Keratinocyte (primary cell): Measurements from ENCODE around the gene BEX2. TPM values are rescaled to one million over a fixed set of nuclear protein-coding genes. Genes with fewer than 3 reads are reported as not detected.

Experiments used
- DNase-seq: peaks from one replicate; pipeline ENCODE4 v3.0.0-alpha.2; 2011; ENCODE audit warnings: low read depth, missing footprints, low spot score
- FAIRE-seq: peaks from 2 replicates; lab custom pipeline; 2011; peaks lifted over from hg19 to GRCh38; lab: Jason Lieb, UNC
- H2AFZ ChIP-seq: 2 replicates; pipeline ENCODE4 v1.6.0; 2012; ENCODE audit warnings: low read length, control low read depth, inconsistent platforms; ENCODE audit not compliant: control insufficient read depth
- H3K27ac ChIP-seq: 2 replicates; pipeline ENCODE4 v1.5.1; 2011; ENCODE audit warnings: low read length; ENCODE audit not compliant: control insufficient read depth, insufficient read depth
- H3K27me3 ChIP-seq: 3 replicates; pipeline ENCODE4 v1.6.0; 2011; ENCODE audit warnings: low read length; ENCODE audit not compliant: control insufficient read depth, insufficient read depth; ENCODE audit errors: extremely low read depth
- H3K36me3 ChIP-seq, 2 experiments: 2 replicates in 1 of 2; 3 replicates in 1 of 2; pipeline ENCODE4 v1.5.1; 2011; ENCODE audit warnings: low read length in 2 of 2, mild to moderate bottlenecking in 1 of 2; ENCODE audit not compliant: control insufficient read depth in 2 of 2, insufficient read depth in 2 of 2; ENCODE audit errors: extremely low read depth in 1 of 2
- H3K4me1 ChIP-seq: 3 replicates; pipeline ENCODE4 v1.5.1; 2011; ENCODE audit warnings: low read length; ENCODE audit not compliant: control insufficient read depth, insufficient read depth; ENCODE audit errors: extremely low read depth
- H3K4me2 ChIP-seq: 3 replicates; pipeline ENCODE4 v1.6.0; 2011; ENCODE audit warnings: low read depth, low read length; ENCODE audit not compliant: control insufficient read depth, insufficient read depth; ENCODE audit errors: extremely low read depth
- H3K4me3 ChIP-seq, 3 experiments: fragments of 200-600 bp in 1 of 3; sonication (generic) in 1 of 3; 2 replicates in 2 of 3; 3 replicates in 1 of 3; pipeline ENCODE4 v1.5.1; 2011 to 2016; ENCODE audit warnings: low read length in 3 of 3, mild to moderate bottlenecking in 3 of 3, control low read depth in 2 of 3, inconsistent platforms in 1 of 3, low read depth in 1 of 3, mixed read lengths in 1 of 3, mixed run types in 1 of 3, moderate library complexity in 1 of 3; ENCODE audit not compliant: control insufficient read depth in 2 of 3, insufficient read depth in 2 of 3; ENCODE audit errors: extremely low read depth in 1 of 3
- H3K79me2 ChIP-seq: 2 replicates; pipeline ENCODE4 v1.6.0; 2012; ENCODE audit warnings: low read length; ENCODE audit not compliant: control insufficient read depth, insufficient read depth
- H3K9ac ChIP-seq: 3 replicates; pipeline ENCODE4 v1.6.0; 2011; ENCODE audit warnings: low read length; ENCODE audit not compliant: control insufficient read depth, insufficient read depth; ENCODE audit errors: extremely low read depth
- H3K9me1 ChIP-seq: 3 replicates; pipeline ENCODE4 v1.6.0; 2011; ENCODE audit warnings: low read length; ENCODE audit not compliant: control insufficient read depth, insufficient read depth; ENCODE audit errors: extremely low read depth
- H3K9me3 ChIP-seq: 2 replicates; pipeline ENCODE4 v1.5.1; 2012; ENCODE audit warnings: low read depth, low read length; ENCODE audit not compliant: control insufficient read depth
- H4K20me1 ChIP-seq: 3 replicates; pipeline ENCODE4 v1.6.0; 2011; ENCODE audit warnings: low read length; ENCODE audit not compliant: control insufficient read depth, insufficient read depth; ENCODE audit errors: extremely low read depth
- CTCF ChIP-seq, 3 experiments: IDR thresholded peaks in 1 of 3; conservative IDR thresholded peaks in 1 of 3; optimal IDR thresholded peaks in 1 of 3; 2 replicates in 2 of 3; 3 replicates in 1 of 3; pipeline versions ENCODE3 to v1.5.1; 2011; ENCODE audit warnings: low read length in 3 of 3, mild to moderate bottlenecking in 3 of 3, moderate library complexity in 2 of 3, control low read depth in 1 of 3, inconsistent platforms in 1 of 3; ENCODE audit not compliant: insufficient read depth in 2 of 3; ENCODE audit errors: extremely low read depth in 1 of 3
- EZH2 ChIP-seq: IDR thresholded peaks from one replicate; pipeline ENCODE4 v1.6.1; 2012; ENCODE audit warnings: inconsistent platforms, mild to moderate bottlenecking, low read length, moderate library complexity
- dilution Hi-C: fragments of 300-500 bp; cut with MboI; formaldehyde crosslinking; loops from one replicate; pipeline ENCODE4 v1.7.0; 2020; ENCODE audit warnings: low sequenced_read_pairs; ENCODE audit not compliant: extremely low pct_ligation_motif_present
- polyA plus RNA-seq, 5 experiments: library from polyadenylated mRNA; depleted of rRNA in 3 of 5; stranded (reverse) in 3 of 5; stranded (forward) in 1 of 5; unstranded in 1 of 5; fragments of >200 nt; gene quantifications; 1 replicate in 1 of 5; 2 replicates in 3 of 5; 3 replicates in 1 of 5; pipeline versions ENCODE4 v1.2.1 to v1.2.3, GENCODE V29; 2011 to 2012; ENCODE audit warnings: missing spikeins in 2 of 5, low read depth in 1 of 5, low replicate concordance in 1 of 5

BEX2 gene
- polyA plus RNA-seq, 1 donor (not counting 4 experiments of a cell fraction or from before 2014, with no cell fraction given): 6.5 TPM

- Histone ChIP-seq H4K20me1 (no peaks in the 10 kb centered on the region), H3K9ac (no peak within 1 kb of the TSS), H3K27me3 (peaks cover 7% of the 10 kb centered on the region), H3K9me3 (no peaks in the 10 kb centered on the region), H3K4me3 (peak within 1 kb of the TSS in 2 of 3 experiments; percentile 29 to 34), H2AFZ (peak within 1 kb of the TSS; percentile 80), H3K4me2 (peak within 1 kb of the TSS; percentile 54), H3K79me2 (no peaks in the 10 kb centered on the region), H3K4me1 (peaks cover 5% of the 10 kb centered on the region), H3K9me1 (no peaks in the 10 kb centered on the region), H3K27ac (no peak within 1 kb of the TSS), H3K36me3 (no peaks in the 10 kb centered on the region)
- no peak for FAIRE-seq
- TF ChIP-seq CTCF (optimal IDR thresholded peaks at IDR 0.05 in 1 of 3, IDR thresholded peaks at IDR 0.05 in 1 of 3, conservative IDR thresholded peaks at IDR 0.05 in 1 of 3; ENCODE audit: extremely low read depth in 1 of 3, insufficient read depth in 2 of 3, low read length in 3 of 3) (no peak), EZH2 (no peak)
- no peak for DNase-seq
- dilution Hi-C loops: no loop called here
These were observed 19.2 kb upstream of the BEX2 start, which contains the start of gene TCEAL7 for GRCh38 chrX:103329991-103330390. Gene TCEAL7 (plus strand): TSS chrX:103330239. CDS start chrX:103331404, 1,165 bp downstream.

DNA sequence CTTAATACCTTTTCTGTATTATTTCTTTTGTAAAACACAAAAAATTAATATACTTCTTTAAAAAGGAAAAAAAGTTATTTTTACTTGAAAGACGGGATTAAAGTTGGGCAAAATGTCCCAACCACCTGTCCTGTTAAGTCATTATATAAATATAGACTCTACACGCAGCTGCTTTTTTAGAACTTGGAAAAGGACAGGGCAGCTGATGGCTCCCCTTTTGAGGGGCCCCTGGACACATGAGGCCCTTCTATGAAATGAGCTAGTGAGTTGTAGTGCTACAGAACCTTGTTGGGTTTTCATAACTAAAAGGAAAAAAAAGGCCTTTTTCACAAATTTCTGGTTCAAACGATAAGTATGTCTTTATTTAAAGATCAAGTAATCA, 600 bp upstream of the BEX2 start:
- no peak for FAIRE-seq
- Histone ChIP-seq H3K36me3 (no peaks in the 10 kb centered on the region), H3K4me3 (no peak overlapping the region), H3K9ac (no peak overlapping the region), H2AFZ (peak overlapping the region; percentile 89), H4K20me1 (no peaks in the 10 kb centered on the region), H3K4me1 (no peaks in the 10 kb centered on the region), H3K9me1 (no peaks in the 10 kb centered on the region), H3K27ac (no peak overlapping the region), H3K79me2 (no peaks in the 10 kb centered on the region), H3K9me3 (no peaks in the 10 kb centered on the region), H3K4me2 (peak overlapping the region; percentile 73), H3K27me3 (no peaks in the 10 kb centered on the region)
- TF ChIP-seq EZH2 (no peak), CTCF (optimal IDR thresholded peaks at IDR 0.05 in 1 of 3, IDR thresholded peaks at IDR 0.05 in 1 of 3, conservative IDR thresholded peaks at IDR 0.05 in 1 of 3; ENCODE audit: extremely low read depth in 1 of 3, insufficient read depth in 2 of 3, low read length in 3 of 3) (no peak)
- dilution Hi-C loops: no loop called here
- no peak for DNase-seq
